Trophoblast cell (in vitro differentiated cells and primary cell): ENCODE measurements around the gene RAB18.
"Not testable (repeated sequence)": the region's sequence is repeated elsewhere in the genome, so short reads cannot be mapped to it uniquely, and the experiment has no call there.

Source experiments
- DNase-seq, 2 donors: peaks; one replicate each; pipeline ENCODE4 v3.0.0-alpha.2; 2016
- H2AFZ ChIP-seq: 2 replicates; pipeline ENCODE4 v1.6.1; 2013; ENCODE audit warnings: low read length, moderate library complexity, mild to moderate bottlenecking; ENCODE audit not compliant: insufficient read depth, poor library complexity
- H2AK5ac ChIP-seq: 2 replicates; pipeline ENCODE4 v1.6.1; 2013; ENCODE audit warnings: mild to moderate bottlenecking, low read length
- H2BK120ac ChIP-seq: 2 replicates; pipeline ENCODE4 v1.6.1; 2013; ENCODE audit warnings: low read length, mild to moderate bottlenecking, moderate library complexity; ENCODE audit not compliant: insufficient read depth, poor library complexity
- H2BK12ac ChIP-seq: 2 replicates; pipeline ENCODE4 v1.6.1; 2013; ENCODE audit warnings: mild to moderate bottlenecking, low read length, moderate library complexity
- H2BK5ac ChIP-seq: 2 replicates; pipeline ENCODE4 v1.6.1; 2013; ENCODE audit warnings: low read length, low read depth, moderate library complexity, mild to moderate bottlenecking; ENCODE audit not compliant: poor library complexity
- H3K14ac ChIP-seq: 2 replicates; pipeline ENCODE4 v1.6.1; 2013; ENCODE audit warnings: mild to moderate bottlenecking, low read length
- H3K18ac ChIP-seq: 2 replicates; pipeline ENCODE4 v1.6.1; 2013; ENCODE audit warnings: mild to moderate bottlenecking, low read length
- H3K23ac ChIP-seq: 2 replicates; pipeline ENCODE4 v1.6.1; 2013; ENCODE audit warnings: low read length
- H3K27ac ChIP-seq: 2 replicates; pipeline ENCODE4 v1.5.1; 2013; ENCODE audit warnings: low read depth, mild to moderate bottlenecking, inconsistent platforms, low read length, moderate library complexity
- H3K27me3 ChIP-seq: 2 replicates; pipeline ENCODE4 v1.6.1; 2013; ENCODE audit warnings: inconsistent platforms, mild to moderate bottlenecking, low read length, moderate library complexity; ENCODE audit not compliant: insufficient read depth
- H3K36me3 ChIP-seq, 2 experiments: 1 replicate in 1 of 2; 2 replicates in 1 of 2; pipeline ENCODE4 v1.6.1; 2013; ENCODE audit warnings: low read length in 2 of 2, mild to moderate bottlenecking in 2 of 2, moderate library complexity in 1 of 2; ENCODE audit not compliant: insufficient read depth in 2 of 2, control insufficient read depth in 1 of 2
- H3K4ac ChIP-seq: 2 replicates; pipeline ENCODE4 v1.6.1; 2013; ENCODE audit warnings: low read depth, mild to moderate bottlenecking, low read length, moderate library complexity
- H3K4me1 ChIP-seq, 2 experiments: 1 replicate in 1 of 2; 2 replicates in 1 of 2; pipeline ENCODE4 v1.6.1; 2013; ENCODE audit warnings: low read length in 2 of 2, mild to moderate bottlenecking in 2 of 2, moderate library complexity in 1 of 2; ENCODE audit not compliant: insufficient read depth in 2 of 2, control insufficient read depth in 1 of 2
- H3K4me2 ChIP-seq: 2 replicates; pipeline ENCODE4 v1.6.1; 2013; ENCODE audit warnings: inconsistent platforms, mild to moderate bottlenecking, low read length, moderate library complexity
- H3K4me3 ChIP-seq: 2 replicates; pipeline ENCODE4 v1.5.1; 2013; ENCODE audit warnings: mild to moderate bottlenecking, low read depth, low read length, inconsistent platforms
- H3K79me1 ChIP-seq: one replicate; pipeline ENCODE4 v1.6.1; 2013; ENCODE audit warnings: low read length
- H3K79me2 ChIP-seq: 2 replicates; pipeline ENCODE4 v1.6.1; 2013; ENCODE audit warnings: low read length, mild to moderate bottlenecking; ENCODE audit not compliant: control insufficient read depth, insufficient read depth, poor library complexity
- H3K9ac ChIP-seq: 2 replicates; pipeline ENCODE4 v1.6.1; 2013; ENCODE audit warnings: mild to moderate bottlenecking, low read length
- H3K9me3 ChIP-seq: 2 replicates; pipeline ENCODE4 v1.6.1; 2013; ENCODE audit warnings: low read depth, mild to moderate bottlenecking, control low read depth, inconsistent platforms, low read length; ENCODE audit not compliant: insufficient read depth
- H4K12ac ChIP-seq: 2 replicates; pipeline ENCODE4 v1.6.1; 2013; ENCODE audit warnings: low read depth, mild to moderate bottlenecking, low read length, moderate library complexity
- H4K8ac ChIP-seq: 2 replicates; pipeline ENCODE4 v1.6.1; 2013; ENCODE audit warnings: low read depth, mild to moderate bottlenecking, low read length, moderate library complexity
- H4K91ac ChIP-seq: one replicate; pipeline ENCODE4 v1.6.1; 2013; ENCODE audit warnings: low read depth, mild to moderate bottlenecking, low read length, moderate library complexity
- WGBS: extraction: QIAGEN DNeasy Blood & Tissue Kit; methylation state at CpG from one replicate; pipeline ENCODE4 v1.1.7; 2013; ENCODE audit warnings: missing lambda C conversion rate; ENCODE audit not compliant: insufficient read length, insufficient coverage; ENCODE audit errors: extremely low coverage; 5-methylcytosine and 5-hydroxymethylcytosine counted together

Gene RAB18

DNA sequence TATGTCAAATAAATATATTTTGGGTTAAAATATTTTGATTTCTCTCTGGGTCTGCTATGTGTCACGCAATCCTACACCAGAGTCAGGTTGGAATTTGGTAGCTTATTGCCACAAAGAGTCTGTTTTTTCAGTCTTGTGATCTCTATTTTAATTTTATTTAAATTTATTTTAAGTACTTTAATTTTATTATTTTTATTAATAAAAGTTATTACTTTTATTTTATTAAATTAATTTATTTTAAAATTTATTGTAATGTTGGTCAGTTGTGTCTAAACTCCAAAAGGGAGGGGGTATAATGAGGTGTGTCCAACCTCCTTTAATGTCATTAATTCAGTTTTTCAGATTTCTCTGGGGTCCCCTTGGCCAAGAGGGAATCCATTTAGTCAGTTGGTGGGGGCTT is 42.8 kb upstream of the RAB18 start:
- no peaks in the 10 kb centered on the region for H3K27me3 ChIP-seq
- no CpG with 5 or more reads among the region's 1 CpG for WGBS
- H3K36me3 ChIP-seq: no peaks in the 10 kb centered on the region

DNA sequence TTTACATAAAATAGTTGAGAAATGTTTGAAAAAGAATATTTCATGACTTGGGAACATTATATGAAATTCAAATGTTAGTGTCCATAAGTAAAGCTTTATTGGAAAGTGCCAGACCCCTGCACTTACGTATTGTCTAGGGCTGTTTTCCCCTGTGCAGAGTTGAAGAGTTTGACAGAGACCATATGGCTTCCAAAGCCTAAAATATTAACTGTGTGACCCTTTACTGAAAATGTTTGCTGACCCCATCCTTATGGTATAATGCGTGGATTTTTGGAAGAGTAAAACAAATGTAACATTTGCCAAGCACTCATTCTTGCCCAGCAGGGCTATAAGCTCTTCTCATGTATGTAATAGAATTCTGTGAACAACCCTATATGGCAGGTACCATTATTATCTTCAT is 40.1 kb upstream of the RAB18 start:
- no peak overlapping the region for H3K23ac ChIP-seq
- DNase-seq: no peak
- H4K12ac ChIP-seq: no peak overlapping the region
- no peak overlapping the region for H4K91ac ChIP-seq
- no peak overlapping the region for H3K18ac ChIP-seq
- H2BK120ac ChIP-seq: no peak overlapping the region
- no peak overlapping the region for H3K4ac ChIP-seq
- H3K27me3 ChIP-seq: no peaks in the 10 kb centered on the region
- H3K36me3 ChIP-seq: no peaks in the 10 kb centered on the region
- no peaks in the 10 kb centered on the region for H3K9me3 ChIP-seq
- H2BK5ac ChIP-seq: no peak overlapping the region
- H3K14ac ChIP-seq: no peak overlapping the region
- no peak overlapping the region for H3K9ac ChIP-seq
- H3K4me1 ChIP-seq: peaks cover 0 to 2% of the 10 kb centered on the region in 2 experiments
- no peaks in the 10 kb centered on the region for H3K79me1 ChIP-seq
- H3K27ac ChIP-seq: no peak overlapping the region
- H3K79me2 ChIP-seq: no peaks in the 10 kb centered on the region
- no peak overlapping the region for H2AK5ac ChIP-seq
- H4K8ac ChIP-seq: no peak overlapping the region
- no peak overlapping the region for H3K4me2 ChIP-seq
- WGBS: no CpG with 5 or more reads among the region's 2 CpGs
- no peak overlapping the region for H3K4me3 ChIP-seq
- H2BK12ac ChIP-seq: no peak overlapping the region
- H2AFZ ChIP-seq: no peak overlapping the region

More for the DNA sequence above, 42.8 kb upstream of the RAB18 start:
- Histone ChIP-seq H3K79me1 (no peaks in the 10 kb centered on the region), H2AFZ (no peak overlapping the region), H4K12ac (no peak overlapping the region), H3K4ac (no peak overlapping the region), H2BK5ac (no peak overlapping the region), H3K27ac (no peak overlapping the region), H2AK5ac (no peak overlapping the region), H3K9me3 (peaks cover 2% of the 10 kb centered on the region), H3K23ac (no peak overlapping the region), H2BK12ac (no peak overlapping the region), H3K4me2 (no peak overlapping the region), H3K18ac (no peak overlapping the region), H2BK120ac (no peak overlapping the region), H3K14ac (no peak overlapping the region), H3K4me3 (no peak overlapping the region), H3K9ac (no peak overlapping the region), H3K79me2 (no peaks in the 10 kb centered on the region), H3K4me1 (no peaks in the 10 kb centered on the region), H4K91ac (no peak overlapping the region), H4K8ac (no peak overlapping the region)
- no peak for DNase-seq

DNA sequence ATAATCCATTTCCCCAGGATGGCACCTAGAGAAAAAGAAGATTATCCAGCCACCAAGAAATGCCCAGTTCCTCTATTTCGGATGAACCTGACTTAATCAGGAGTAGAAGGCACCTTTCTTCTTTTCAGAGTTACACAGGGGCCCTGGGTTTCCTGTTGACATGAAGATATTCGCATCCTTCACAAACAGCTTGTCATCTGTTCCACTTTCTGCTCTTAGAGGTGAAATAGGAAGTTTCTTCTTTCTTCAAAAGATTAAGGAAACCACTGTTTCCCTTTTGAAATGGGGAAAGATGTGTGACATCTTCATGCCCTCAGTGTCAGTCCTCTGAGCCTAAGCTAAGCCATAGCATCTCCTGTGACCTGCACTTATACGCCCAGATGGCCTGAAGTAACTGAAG is 39.1 kb upstream of the RAB18 start:
- Histone ChIP-seq H3K4ac (no peak overlapping the region), H2BK120ac (no peak overlapping the region), H3K9ac (no peak overlapping the region), H3K14ac (no peak overlapping the region), H3K23ac (no peak overlapping the region), H3K4me2 (no peak overlapping the region), H3K4me3 (no peak overlapping the region), H3K9me3 (no peaks in the 10 kb centered on the region), H3K18ac (no peak overlapping the region), H2AFZ (no peak overlapping the region), H2AK5ac (no peak overlapping the region), H3K27ac (no peak overlapping the region), H3K79me1 (no peaks in the 10 kb centered on the region), H2BK12ac (no peak overlapping the region), H2BK5ac (no peak overlapping the region), H3K79me2 (no peaks in the 10 kb centered on the region), H4K91ac (no peak overlapping the region), H4K12ac (no peak overlapping the region), H3K36me3 (no peaks in the 10 kb centered on the region), H3K27me3 (no peaks in the 10 kb centered on the region), H3K4me1 (peaks cover 0 to 2% of the 10 kb centered on the region in 2 experiments), H4K8ac (no peak overlapping the region)
- DNase-seq: no peak
- no CpG with 5 or more reads among the region's 3 CpGs for WGBS

GRCh38 chr10:27465596-27465995 is 38.5 kb upstream of the RAB18 start:
- not testable (repeated sequence) for H3K4me3 ChIP-seq, H3K4me2 ChIP-seq, H3K18ac ChIP-seq, H2AFZ ChIP-seq, H4K12ac ChIP-seq, H3K9ac ChIP-seq, H4K8ac ChIP-seq, H2BK120ac ChIP-seq, H3K4ac ChIP-seq, H3K27me3 ChIP-seq, H3K9me3 ChIP-seq, H3K14ac ChIP-seq, H2AK5ac ChIP-seq, DNase-seq, H4K91ac ChIP-seq, H3K79me2 ChIP-seq, H3K23ac ChIP-seq, H2BK5ac ChIP-seq, H2BK12ac ChIP-seq, H3K4me1 ChIP-seq, H3K36me3 ChIP-seq, H3K27ac ChIP-seq, H3K79me1 ChIP-seq
- no CpG with 5 or more reads among the region's 9 CpGs for WGBS
